ENCODE measurements around the gene PCDH9.

DNA sequence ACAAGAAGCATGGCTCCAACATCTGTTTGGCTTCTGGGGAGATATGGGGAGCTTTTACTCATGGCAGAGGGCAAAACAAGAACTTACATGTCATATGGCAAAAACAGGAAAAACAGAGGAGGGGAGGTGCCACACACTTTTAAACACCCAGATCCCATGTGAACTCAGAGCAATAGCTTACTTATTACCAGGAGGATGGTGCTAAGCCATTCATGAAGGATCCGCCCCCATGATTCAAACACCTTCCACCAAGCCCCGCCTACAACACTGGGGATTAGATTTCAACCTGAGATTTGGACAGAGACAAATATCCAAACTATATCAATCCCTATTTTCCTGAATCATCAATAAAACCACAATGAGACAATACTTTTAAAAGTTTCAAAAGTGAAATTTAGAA lies 712.1 kb downstream of the PCDH9 start:
- no peak for TF ChIP-seq CTCF (IDR thresholded peaks at IDR 0.05)
- no peak for TF ChIP-seq POLR2A (IDR thresholded peaks at IDR 0.05)

All from Peyer's patch (tissue), 4 donors.